Measurements from ENCODE around the gene WDFY3.

The WDFY3 gene

DNA sequence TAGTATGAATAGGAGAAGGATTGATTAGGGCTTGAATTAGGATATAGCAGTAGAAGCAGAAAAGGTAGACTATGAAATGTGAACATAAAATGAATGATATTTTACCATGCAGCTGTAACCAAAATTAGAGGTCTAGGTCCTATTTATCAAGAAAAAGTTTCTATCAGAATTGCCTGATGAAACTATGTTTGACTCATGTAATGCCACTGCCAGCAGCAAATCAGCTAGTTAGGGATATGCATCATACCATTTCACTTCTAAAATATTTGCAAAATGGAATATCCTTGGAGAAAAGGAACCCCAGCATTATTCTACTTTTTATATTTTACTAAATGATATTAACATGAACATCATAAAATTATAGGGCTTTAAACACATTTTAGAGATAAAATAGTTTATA is 188.4 kb downstream of the WDFY3 start:
- TF ChIP-seq, protein P1, sequence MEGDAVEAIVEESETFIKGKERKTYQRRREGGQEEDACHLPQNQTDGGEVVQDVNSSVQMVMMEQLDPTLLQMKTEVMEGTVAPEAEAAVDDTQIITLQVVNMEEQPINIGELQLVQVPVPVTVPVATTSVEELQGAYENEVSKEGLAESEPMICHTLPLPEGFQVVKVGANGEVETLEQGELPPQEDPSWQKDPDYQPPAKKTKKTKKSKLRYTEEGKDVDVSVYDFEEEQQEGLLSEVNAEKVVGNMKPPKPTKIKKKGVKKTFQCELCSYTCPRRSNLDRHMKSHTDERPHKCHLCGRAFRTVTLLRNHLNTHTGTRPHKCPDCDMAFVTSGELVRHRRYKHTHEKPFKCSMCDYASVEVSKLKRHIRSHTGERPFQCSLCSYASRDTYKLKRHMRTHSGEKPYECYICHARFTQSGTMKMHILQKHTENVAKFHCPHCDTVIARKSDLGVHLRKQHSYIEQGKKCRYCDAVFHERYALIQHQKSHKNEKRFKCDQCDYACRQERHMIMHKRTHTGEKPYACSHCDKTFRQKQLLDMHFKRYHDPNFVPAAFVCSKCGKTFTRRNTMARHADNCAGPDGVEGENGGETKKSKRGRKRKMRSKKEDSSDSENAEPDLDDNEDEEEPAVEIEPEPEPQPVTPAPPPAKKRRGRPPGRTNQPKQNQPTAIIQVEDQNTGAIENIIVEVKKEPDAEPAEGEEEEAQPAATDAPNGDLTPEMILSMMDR (IDR thresholded peaks at IDR 0.05; ENCODE audit: control extremely low read depth, extremely low read depth, low read depth, missing control alignments) = no peak
- ChIA-PET CTCF (no interaction called here), POLR2A (no interaction called here)
- no peak for DNase-seq (ENCODE audit: extremely low spot score)

DNA sequence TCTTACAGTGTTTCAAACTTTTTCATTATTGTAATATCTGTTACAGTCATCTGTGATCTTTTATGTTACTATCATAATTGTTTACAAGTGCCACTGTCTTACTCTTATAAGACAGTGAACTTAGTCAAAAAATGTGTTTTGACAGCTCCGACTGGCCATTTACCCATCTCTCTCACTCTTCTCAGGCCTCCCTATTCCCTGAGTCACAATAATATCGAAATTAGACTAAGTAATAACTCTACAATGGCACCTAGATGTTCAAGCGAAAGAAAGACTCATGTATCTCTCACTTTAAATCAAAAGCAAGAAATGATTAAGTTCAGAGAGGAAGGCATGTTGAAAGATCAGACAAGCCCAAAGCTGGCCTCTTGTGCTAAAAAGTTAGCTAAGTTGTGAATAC is 199.3 kb downstream of the WDFY3 start:
- DNase-seq (ENCODE audit: extremely low spot score) = no peak
- TF ChIP-seq, protein P1 (IDR thresholded peaks at IDR 0.05; ENCODE audit: control extremely low read depth, extremely low read depth, low read depth, missing control alignments) = no peak
- ChIA-PET CTCF (interaction anchor here (1.0 to 4.6 kb wide), 2 partner anchors 14 to 16 kb away, joined by 3 to 23 read pairs; no protein-coding TSS in a partner anchor), POLR2A (no interaction called here)

DNA sequence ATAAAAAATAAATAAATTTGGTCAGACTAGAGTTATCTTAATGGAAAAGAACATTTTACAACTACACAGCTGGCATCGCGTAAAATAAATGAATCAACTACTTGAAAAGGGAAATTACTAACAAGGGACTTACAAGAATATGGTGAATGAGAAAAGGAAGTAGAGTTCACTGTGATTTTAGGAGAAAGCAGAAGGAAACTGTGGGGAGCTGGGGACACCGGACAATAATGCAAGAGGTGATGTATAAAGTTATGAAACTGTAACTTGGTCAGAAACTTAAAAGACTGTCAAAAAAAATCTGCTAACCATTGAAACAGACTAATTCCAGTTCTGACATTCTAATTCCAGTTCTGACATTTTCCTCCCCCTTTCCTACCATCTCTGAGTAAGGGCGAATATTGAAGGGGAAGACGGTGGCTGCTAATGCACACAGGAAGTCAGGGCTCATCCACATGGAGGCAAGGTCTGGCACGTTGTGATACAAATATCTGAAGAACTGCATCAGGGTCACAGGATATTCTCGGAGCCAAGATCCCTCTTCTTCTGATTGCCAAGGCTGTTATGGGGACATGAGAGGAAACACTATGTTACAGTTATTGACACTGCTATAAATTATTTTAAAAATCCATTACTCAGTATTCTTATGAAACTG is 213.0 kb downstream of the WDFY3 start:
- ChIA-PET POLR2A (no interaction called here), CTCF (interaction anchor here (1.1 kb wide), 1 partner anchor 40 kb away, joined by 3 read pairs; no protein-coding TSS in a partner anchor)
- DNase-seq (ENCODE audit: extremely low spot score) = no peak
- TF ChIP-seq, protein P1 (IDR thresholded peaks at IDR 0.05; ENCODE audit: control extremely low read depth, extremely low read depth, low read depth, missing control alignments) = no peak

DNA sequence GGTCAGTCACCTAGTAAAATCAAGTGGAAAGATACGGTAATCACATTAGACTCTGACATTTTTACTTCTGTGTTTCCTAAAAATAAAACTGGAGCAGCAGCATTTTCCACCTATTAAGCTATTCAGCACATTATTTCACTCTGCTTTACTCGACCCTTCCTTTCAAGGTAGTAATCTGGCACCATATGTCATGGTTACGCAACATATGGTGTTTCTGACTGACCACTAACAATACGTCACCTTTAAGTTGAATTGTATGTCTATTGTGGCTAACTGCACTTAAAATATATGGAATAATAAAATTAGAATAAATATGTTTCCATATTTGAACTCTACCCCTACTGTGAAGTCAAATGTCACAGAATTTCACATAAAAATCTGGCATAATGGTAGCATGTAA is 214.8 kb downstream of the WDFY3 start:
- ChIA-PET CTCF (interaction anchor here (2.6 to 3.8 kb wide), 3 partner anchors 10 to 220 kb away, joined by 12 to 39 read pairs (median 23); no protein-coding TSS in a partner anchor), POLR2A (no interaction called here)
- DNase-seq (ENCODE audit: extremely low spot score) = no peak
- TF ChIP-seq, protein P1 (IDR thresholded peaks at IDR 0.05; ENCODE audit: control extremely low read depth, extremely low read depth, low read depth, missing control alignments) = no peak

DNA sequence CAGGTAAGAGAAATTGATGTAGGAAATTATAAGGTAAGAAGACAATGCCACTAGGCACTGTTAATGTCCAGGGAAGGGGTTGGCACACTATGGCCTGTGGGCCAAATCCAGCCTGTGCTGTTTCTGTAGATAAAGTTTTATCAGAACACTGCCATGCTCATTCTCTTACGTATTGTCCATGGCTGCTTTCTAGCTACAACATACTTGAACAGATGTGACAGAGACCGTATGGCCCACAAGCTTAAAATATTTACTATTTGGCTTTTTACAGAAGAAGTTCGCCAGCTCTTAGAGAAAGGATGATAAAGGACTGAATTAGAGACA is 215.6 kb downstream of the WDFY3 start:
- TF ChIP-seq, protein P1 (IDR thresholded peaks at IDR 0.05; ENCODE audit: control extremely low read depth, extremely low read depth, low read depth, missing control alignments) = no peak
- no peak for DNase-seq (ENCODE audit: extremely low spot score)
- CTCF ChIA-PET = interaction anchor here (0.8 to 3.8 kb wide), 10 partner anchors 9 to 224 kb away, joined by 3 to 39 read pairs (median 6); no protein-coding TSS in a partner anchor
- POLR2A ChIA-PET = no interaction called here

DNA sequence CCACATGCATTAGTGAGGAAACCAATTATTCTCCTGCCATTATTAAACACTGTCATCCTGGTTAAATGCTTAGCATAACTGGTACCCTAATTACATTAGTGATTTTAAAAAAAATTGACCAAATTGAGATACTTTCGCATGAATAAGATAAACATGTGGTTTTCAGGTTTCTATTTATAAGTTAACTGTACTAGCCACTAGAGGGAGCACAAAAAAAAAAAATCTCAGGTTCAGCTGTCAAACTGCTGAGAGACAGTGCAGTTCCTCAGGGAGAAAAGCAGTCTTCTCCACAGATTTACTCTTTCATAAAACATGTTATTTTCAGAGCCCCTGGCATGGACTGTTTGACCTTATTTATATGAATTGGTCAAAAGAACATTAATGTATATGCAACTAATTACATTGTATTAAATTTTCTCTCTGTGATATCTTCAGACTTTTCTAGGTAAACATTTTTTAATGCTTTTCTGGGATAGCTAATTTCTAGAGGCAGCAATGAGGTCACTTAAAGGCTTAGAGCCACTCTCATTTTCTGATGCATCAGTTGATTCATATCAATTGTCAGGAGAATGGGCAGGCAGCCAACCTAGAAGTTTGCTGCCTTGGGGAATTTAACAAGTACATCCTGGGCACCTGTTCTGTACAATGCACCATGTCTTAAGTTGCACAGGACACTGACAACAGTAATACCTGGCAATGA is 216.1 kb downstream of the WDFY3 start:
- ChIA-PET POLR2A (no interaction called here), CTCF (interaction anchor here (0.8 to 3.8 kb wide), 14 partner anchors 9 to 224 kb away, joined by 3 to 39 read pairs (median 4); no protein-coding TSS in a partner anchor)
- TF ChIP-seq, protein P1 (IDR thresholded peaks at IDR 0.05; ENCODE audit: control extremely low read depth, extremely low read depth, low read depth, missing control alignments) = peak; percentile 42
- peak; percentile 26 for DNase-seq (ENCODE audit: extremely low spot score)
